ENCODE results near the gene C19orf25.

C19orf25 gene

DNA sequence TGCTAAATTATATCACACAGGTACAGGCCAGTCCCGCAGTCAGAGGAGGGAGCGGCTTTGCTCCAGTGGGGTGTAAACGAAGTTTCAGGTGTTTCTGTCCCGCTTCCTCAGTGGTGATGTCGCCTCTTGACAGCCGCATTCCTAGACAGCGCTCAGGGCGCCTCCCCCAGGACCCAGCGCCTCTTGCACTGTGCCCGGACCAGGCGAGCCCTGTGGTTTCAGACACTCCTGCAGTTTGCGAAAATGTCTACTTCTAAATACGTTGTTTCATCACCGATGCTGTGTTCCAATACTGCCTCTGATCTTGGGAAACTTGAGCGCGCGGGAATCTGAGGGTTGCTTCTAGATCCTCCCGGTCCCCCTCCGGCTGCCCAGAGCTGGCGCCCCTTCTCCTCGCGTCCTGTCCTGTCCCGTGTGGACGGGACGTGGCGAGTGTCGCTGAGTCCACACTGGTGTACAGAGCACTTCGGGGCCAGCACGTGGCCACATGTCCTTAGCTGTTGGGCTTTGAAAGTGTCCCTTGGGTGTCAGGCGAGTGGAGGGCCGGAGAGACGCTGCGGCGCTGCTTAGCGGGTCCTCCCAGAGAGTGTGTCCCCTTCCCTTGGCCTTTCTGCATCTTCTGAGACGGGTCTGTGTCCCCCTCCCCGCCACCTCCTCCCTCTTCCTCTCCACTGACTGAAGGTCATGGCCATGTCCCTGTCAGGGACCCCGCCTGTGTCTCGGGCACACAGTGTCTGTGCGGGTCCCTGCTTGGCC lies 55.4 kb downstream of the C19orf25 start:
- TF ChIP-seq, protein P1, sequence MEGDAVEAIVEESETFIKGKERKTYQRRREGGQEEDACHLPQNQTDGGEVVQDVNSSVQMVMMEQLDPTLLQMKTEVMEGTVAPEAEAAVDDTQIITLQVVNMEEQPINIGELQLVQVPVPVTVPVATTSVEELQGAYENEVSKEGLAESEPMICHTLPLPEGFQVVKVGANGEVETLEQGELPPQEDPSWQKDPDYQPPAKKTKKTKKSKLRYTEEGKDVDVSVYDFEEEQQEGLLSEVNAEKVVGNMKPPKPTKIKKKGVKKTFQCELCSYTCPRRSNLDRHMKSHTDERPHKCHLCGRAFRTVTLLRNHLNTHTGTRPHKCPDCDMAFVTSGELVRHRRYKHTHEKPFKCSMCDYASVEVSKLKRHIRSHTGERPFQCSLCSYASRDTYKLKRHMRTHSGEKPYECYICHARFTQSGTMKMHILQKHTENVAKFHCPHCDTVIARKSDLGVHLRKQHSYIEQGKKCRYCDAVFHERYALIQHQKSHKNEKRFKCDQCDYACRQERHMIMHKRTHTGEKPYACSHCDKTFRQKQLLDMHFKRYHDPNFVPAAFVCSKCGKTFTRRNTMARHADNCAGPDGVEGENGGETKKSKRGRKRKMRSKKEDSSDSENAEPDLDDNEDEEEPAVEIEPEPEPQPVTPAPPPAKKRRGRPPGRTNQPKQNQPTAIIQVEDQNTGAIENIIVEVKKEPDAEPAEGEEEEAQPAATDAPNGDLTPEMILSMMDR (IDR thresholded peaks at IDR 0.05): no peak
- Histone ChIP-seq H2AFZ (no peak overlapping the region), H3K27me3 (ENCODE audit: control insufficient read depth, insufficient read depth, low read length) (no peaks in the 10 kb centered on the region), H3K4me2 (ENCODE audit: low read length) (no peak overlapping the region), H3K9ac (no peak overlapping the region), H3K36me3 (ENCODE audit: control insufficient read depth, insufficient read depth, low read length) (no peaks in the 10 kb centered on the region), H3K79me2 (peaks cover 44% of the 10 kb centered on the region), H3K4me1 (no peaks in the 10 kb centered on the region), H3K27ac (no peak overlapping the region), H3K4me3 (ENCODE audit: low read depth, low read length) (no peak overlapping the region), H3K9me3 (ENCODE audit: control insufficient read depth, low read length) (no peaks in the 10 kb centered on the region)

Data from parathyroid adenoma (tissue), 2 donors.